PFSK-1 (cell line): ENCODE results near the gene STIP1.

Source experiments
- FOXP2 ChIP-seq: optimal IDR thresholded peaks from 2 replicates; pipeline ENCODE3; 2011; ENCODE audit warnings: borderline replicate concordance, control low read depth, inconsistent platforms; ENCODE audit not compliant: insufficient read depth; ENCODE audit errors: extremely low read length, extremely low read depth
- POLR2AphosphoS5 ChIP-seq: IDR thresholded peaks from 2 replicates; pipeline ENCODE4 v1.6.1; 2012; ENCODE audit warnings: low read depth, mild to moderate bottlenecking, control low read depth, low read length, moderate library complexity
- REST ChIP-seq, 2 experiments: IDR thresholded peaks; 2 replicates each; pipeline versions ENCODE4 v1.6.1 to v1.8.0; 2011 to 2012; ENCODE audit warnings: low read depth in 2 of 2, low read length in 2 of 2, control low read depth in 1 of 2, inconsistent platforms in 1 of 2, mild to moderate bottlenecking in 1 of 2, moderate library complexity in 1 of 2; ENCODE audit not compliant: insufficient read depth in 1 of 2
- SIN3A ChIP-seq: IDR thresholded peaks from 2 replicates; pipeline ENCODE4 v1.6.1; 2012; ENCODE audit warnings: mild to moderate bottlenecking, low read length, moderate library complexity, borderline replicate concordance; ENCODE audit not compliant: insufficient read depth
- TAF1 ChIP-seq: IDR thresholded peaks from 2 replicates; pipeline ENCODE4 v1.6.1; 2012; ENCODE audit warnings: low read length, control low read depth, borderline replicate concordance; ENCODE audit not compliant: insufficient read depth

- no peak for TF ChIP-seq SIN3A
- TF ChIP-seq REST (IDR thresholded peaks at IDR 0.05; ENCODE audit: insufficient read depth in 1 of 2, low read depth in 2 of 2, low read length in 2 of 2): no peak
- no peak for TF ChIP-seq POLR2AphosphoS5
- TF ChIP-seq TAF1: no peak
- no peak for TF ChIP-seq FOXP2
Observed at GRCh38 chr11:64157631-64158394, 28.2 kb upstream of the STIP1 start.
